ENCODE data around the gene CCDC9B.

The CCDC9B gene

GRCh38 chr15:40306371-40306770 lies 34.4 kb downstream of the CCDC9B start:
- no peak for DNase-seq

- no peak for DNase-seq
Measured at GRCh38 chr15:40305281-40305680, 35.5 kb downstream of the CCDC9B start.

DNA sequence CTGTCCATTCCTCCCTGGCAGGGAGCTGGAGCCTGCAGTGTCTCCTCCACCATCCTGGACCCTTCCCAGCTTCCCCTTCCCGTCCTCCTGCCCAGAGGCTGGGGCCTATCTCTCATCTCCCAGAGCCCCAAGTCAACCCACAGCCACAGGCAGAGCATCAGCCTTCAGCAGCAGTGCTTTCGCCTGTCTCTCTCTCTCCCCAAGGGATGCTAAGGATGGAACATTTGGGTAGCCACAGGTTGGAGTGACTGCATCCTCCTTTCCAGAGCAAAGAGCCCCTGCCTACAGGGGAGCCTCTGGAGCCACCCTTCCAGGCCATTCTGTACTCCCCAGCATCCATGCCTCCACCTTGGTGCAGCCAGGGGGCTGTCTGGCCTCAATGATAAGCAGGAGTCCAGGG lies 37.2 kb downstream of the CCDC9B start:
- no peak for DNase-seq

DNA sequence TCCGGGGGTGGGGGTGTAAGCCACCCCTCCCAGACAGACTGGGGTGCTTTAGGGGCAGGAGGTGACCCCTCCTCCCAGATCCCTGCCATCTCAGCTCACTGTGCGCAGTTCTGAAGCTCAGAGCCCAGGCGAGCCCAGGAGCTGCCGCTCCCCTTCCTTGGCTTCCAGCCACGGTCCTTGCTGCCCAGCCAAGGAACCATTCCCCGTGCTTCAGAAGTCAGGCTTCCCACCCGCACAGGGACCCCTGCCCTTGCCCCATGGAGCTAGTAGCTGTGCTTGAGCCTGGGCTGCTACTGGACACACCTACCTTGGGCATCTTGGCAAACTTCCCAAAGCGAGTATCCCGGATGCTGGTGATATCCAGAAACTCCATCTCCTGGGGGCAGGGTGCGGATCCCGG lies 37.8 kb downstream of the CCDC9B start:
- DNase-seq: no peak

DNA sequence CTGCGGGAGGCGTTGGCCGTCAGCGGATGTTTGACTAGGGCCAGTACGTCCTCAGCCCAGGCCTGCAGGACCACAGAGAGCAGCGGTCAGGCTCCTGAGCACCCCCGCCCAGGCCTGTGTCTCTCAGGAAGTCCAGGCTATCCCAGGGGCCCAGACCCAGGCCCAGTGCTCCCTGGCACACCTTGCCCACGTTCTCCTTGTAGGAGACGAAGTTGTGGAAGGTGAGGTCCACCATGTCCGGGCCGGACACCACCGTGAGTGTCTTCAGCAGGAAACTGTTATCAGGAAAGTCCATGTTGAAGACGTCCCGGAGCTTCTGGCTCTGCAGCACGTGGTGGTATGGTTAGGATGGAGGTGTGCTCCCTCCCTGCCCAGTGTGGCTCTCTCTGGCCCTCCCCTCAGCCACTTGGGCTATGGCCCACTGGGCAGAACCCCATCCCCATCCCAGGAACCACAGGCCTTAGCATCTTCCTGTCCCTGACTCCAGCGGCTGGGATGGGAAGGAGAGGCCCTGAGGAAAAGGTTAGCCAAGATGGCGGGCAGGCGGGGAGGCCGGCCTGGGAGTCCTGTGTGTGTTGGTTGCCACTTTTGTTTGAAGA lies 38.4 kb downstream of the CCDC9B start:
- DNase-seq: no peak

- DNase-seq: no peak
Measured at GRCh38 chr15:40301467-40302179, 39.1 kb downstream of the CCDC9B start.

- DNase-seq: no peak
Measured at GRCh38 chr15:40300771-40301170, 40.0 kb downstream of the CCDC9B start.

- DNase-seq: no peak
Measured at GRCh38 chr15:40300367-40300766, 40.4 kb downstream of the CCDC9B start.

- DNase-seq: no peak
Measured at GRCh38 chr15:40298216-40298935, 42.4 kb downstream of the CCDC9B start.

- no peak for DNase-seq
Measured at GRCh38 chr15:40297356-40297755, 43.4 kb downstream of the CCDC9B start.

DNA sequence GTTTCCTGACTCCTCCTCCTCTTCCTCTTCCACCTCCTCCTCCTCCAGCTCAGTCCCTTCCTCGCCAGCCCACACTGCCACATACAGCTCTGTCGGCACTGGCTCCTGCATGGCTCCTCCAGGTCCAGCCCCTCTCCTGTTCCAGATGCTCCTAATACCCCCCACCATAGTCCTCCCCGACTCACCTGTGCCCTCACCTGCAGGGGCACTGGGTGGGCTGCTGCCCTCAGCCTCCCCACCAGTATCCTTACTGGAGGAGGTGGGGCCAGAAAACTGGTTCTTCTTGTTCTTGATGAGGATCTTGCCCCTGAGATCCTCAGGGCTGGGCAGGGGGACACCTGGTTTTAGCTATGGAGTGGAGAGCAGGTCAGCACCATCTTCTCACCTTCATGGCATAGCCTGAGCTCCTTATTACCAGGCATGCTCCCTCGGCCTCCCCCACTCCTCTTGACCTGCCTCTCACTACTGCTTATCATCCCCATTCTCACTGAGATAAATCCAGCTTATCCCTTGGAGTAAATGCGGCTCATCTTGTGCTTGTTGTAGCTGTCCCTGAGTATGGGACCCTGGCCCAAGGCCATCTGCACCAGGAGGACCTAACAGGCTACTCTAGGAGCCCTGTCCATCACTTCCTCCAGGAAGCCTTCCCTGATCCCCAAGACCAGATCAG lies 44.0 kb downstream of the CCDC9B start:
- DNase-seq: no peak

GRCh38 chr15:40295877-40296560 lies 44.7 kb downstream of the CCDC9B start:
- DNase-seq: no peak

DNA sequence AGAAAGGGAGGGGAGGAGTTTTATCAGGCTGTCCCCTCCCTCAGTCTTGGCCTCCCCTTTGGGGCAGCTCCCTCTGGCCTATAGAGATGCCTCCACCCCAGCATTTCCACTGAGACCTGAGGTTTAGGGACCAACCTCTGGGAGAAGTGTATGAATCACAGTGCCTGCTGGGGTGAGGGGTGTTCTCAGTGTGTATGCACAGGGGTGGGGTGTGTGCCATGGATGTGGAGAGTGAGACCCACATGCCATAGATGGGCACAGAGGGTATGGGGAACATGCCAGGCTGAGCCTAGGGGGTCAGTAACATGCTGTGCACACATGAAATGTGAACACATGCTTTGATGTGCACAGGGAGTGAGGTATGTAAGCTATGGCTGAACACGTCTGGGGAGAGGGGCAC lies 45.4 kb downstream of the CCDC9B start:
- DNase-seq: no peak

DNA sequence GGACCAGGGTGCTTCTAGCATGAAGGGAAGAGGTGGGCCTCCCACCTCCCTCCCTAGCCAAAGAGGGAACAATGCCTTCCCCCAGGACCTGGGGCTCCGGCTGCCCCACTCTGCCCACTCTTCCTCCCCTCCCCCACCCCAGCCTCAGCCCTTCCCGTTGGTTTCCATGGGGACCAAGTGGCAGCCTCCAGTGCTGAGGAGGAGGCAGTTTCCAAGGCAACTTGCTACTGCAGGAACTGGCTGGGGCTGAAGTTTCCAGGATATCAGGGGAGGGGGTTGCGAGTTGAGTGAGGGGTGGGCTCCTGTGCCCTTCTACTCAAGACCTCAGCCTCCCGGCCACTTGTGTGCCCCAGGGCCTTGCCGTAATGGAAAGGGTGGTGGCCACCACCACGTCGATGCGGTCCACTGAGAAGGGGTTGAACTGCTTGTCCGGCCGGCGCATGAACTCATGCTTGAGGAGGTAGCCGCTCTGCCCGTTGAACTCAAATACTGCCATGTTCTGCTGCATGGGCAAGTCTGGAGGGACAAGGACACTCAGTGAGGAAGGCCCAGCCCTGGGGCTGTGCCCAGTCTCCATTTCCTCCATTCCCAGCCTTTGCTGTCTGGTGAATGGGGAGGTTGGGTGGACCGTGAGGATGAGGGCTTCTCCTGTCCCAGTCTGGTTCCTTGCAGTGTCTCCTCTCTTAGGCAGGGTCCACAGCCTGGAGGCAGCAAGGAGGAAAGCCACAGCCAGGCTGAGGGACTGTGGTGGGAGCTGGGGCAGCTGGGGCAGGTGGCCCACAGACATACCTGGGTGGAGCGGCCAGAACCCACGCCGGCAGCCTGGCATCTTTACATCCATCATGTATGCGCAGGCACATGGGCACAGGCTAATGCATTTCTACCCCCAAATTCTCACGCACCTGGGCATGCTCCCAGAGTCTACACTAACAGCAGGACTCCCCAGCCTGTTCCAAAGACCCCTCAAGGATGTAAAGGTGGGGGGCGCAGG lies 46.5 kb downstream of the CCDC9B start:
- DNase-seq: no peak

GRCh38 chr15:40293006-40293405 lies 47.7 kb downstream of the CCDC9B start:
- no peak for DNase-seq

DNA sequence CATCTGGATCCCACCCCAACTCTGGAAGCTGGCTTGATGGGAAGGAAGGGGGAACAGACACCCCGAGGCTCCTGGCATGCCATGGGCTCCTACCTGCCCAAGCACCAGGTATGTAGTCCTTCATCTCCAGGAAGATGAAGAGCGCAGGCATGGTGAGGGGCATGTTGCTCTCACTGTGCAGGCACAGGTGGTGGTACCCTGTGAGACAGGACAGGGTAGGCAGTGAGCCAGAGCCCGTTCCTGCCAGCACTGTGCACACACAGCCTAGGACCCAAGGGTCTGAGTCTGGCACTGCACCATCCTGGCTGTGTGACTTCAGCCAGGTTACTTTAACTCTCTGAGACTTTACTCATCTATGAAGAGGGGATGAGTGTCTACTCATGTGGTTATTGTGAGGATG lies 48.5 kb downstream of the CCDC9B start:
- no peak for DNase-seq

- no peak for DNase-seq
Measured at GRCh38 chr15:40290918-40291574, 49.7 kb downstream of the CCDC9B start.

DNA sequence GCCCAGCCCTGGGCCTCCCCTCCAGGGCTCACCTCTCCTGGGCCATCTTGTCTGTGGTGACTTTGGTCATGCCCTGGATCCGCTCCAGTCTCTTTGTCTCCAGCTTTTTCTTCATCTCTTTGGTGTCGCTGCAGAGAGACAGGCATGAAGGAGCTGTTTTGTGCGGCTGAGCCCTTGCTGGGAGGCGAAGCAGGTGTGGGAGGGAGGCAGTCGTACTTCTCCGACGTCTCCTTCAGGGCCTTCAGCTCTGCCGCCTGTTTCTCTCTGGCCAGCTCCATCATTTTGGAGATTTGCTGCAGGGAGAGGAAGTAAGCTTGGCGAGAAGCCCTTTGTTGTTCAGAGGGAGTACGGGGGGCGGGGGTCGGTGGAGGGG lies 50.2 kb downstream of the CCDC9B start:
- no peak for DNase-seq

DNA sequence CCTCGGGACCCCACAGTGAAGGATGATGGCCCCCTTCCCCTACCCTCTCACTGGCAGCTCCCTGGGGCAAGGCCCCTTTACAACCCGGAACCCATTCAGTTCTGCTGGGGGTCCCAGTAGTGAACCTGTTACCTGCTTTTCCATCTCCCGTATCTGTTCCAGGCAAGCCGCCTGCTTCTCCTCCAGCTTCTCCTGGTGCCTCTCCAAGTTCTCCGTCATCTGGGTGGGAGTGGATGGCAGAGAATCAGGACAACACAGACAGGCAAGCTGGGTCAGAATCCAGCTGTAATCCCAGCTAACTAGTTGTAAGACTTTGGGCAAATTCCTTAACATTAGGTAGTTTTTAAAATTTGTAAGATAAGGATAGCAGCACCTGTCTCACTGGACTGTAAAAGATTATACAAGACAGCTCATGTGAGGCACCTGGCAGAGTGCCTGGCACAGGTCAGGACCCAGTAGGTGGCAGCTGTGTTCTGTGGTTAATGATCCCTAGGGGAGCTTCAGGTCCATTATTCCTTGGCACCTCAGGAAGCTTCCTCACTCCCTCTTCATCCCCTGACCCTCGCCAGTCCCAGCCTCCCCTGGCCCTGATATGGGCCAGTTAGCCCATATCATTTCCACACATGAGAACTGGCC lies 51.5 kb downstream of the CCDC9B start:
- DNase-seq: no peak

DNA sequence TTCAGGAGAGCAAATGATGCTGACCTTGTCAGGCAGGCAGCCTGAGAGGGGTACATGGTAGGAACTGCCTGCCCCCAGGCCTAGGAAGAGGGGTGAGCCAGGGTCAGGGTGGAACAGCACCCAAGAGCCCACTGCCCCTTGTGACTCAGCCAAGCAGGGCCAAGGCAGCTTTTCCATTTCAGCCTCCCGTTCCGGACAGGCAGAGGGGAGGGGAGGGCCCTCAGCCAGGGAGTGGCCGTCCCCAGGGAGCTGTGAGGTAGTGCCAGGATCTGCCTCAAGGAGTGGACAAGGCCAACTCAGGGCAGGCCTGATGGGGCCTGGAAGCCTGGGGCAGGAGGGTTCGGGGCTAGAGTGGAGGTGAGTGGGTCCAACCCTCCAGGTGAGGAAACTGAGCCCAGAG lies 52.8 kb downstream of the CCDC9B start:
- no peak for DNase-seq

GRCh38 chr15:40287505-40287904 lies 53.2 kb downstream of the CCDC9B start:
- no peak for DNase-seq
